ENCODE results near the gene LRRC8D. TPM values are rescaled to one million over a fixed set of nuclear protein-coding genes. Genes with fewer than 3 reads are reported as not detected.

LRRC8D gene
- total RNA-seq, 1 experiment from 2014 or later, result 19.6 TPM

DNA sequence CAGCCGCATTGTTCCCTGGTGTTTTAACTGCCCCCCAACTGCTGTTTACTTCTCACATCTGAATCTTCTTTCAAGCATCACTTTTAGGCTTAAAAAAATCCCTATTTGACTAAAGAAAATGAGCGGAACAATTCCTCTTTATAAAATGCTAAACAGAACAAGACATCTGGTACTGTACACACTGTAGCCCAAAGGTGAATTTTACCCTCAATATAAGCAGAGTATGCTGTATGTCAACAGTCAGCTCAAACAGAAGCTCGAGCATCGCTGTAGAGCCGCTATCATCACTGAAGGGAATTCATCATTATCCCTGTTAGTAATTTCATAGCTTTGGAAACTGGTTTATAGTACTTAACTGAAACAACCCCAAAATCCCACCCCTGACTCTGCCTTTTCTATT is 85.3 kb downstream of the LRRC8D start:
- Histone ChIP-seq H3K27ac (ENCODE audit: low read length) (peak overlapping the region; percentile 89), H3K79me2 (ENCODE audit: low read length) (peaks cover 17% of the 10 kb centered on the region), H4K20me1 (ENCODE audit: low read length) (no peaks in the 10 kb centered on the region), H3K4me3 (ENCODE audit: low read length) (no peak overlapping the region), H3K27me3 (ENCODE audit: low read length) (no peaks in the 10 kb centered on the region), H3F3A (ENCODE audit: low read length, unreplicated experiment) (peaks cover 5% of the 10 kb centered on the region), H3K9me3 (ENCODE audit: low read length) (no peaks in the 10 kb centered on the region), H3K36me3 (ENCODE audit: low read depth, low read length) (no peaks in the 10 kb centered on the region), H2AFZ (ENCODE audit: low read length) (no peak overlapping the region), H3K9ac (ENCODE audit: low read length) (peak overlapping the region; percentile 53; the same call in 1 of the 2 replicates), H3K9me2 (replicated peaks; ENCODE audit: low read length) (no peaks in the 10 kb centered on the region), H3K4me1 (ENCODE audit: insufficient read depth, low read length) (peaks cover 53% of the 10 kb centered on the region), H3K4me2 (ENCODE audit: low read length) (peak overlapping the region; percentile 43)
- DNase-seq (no peak), ATAC-seq (no peak)
- BruUV-seq (replicated peaks), result no TSS peak
- ChIA-PET POLR2A (ENCODE audit: unreplicated experiment) (no interaction called here), CTCF (no interaction called here)
- intact Hi-C loops (cut with micrococcal nuclease), result loop anchor here (5.0 kb wide), 3 partner anchors 46 to 64 kb away; no protein-coding TSS in a partner anchor
- TF ChIP-seq, protein P1, sequence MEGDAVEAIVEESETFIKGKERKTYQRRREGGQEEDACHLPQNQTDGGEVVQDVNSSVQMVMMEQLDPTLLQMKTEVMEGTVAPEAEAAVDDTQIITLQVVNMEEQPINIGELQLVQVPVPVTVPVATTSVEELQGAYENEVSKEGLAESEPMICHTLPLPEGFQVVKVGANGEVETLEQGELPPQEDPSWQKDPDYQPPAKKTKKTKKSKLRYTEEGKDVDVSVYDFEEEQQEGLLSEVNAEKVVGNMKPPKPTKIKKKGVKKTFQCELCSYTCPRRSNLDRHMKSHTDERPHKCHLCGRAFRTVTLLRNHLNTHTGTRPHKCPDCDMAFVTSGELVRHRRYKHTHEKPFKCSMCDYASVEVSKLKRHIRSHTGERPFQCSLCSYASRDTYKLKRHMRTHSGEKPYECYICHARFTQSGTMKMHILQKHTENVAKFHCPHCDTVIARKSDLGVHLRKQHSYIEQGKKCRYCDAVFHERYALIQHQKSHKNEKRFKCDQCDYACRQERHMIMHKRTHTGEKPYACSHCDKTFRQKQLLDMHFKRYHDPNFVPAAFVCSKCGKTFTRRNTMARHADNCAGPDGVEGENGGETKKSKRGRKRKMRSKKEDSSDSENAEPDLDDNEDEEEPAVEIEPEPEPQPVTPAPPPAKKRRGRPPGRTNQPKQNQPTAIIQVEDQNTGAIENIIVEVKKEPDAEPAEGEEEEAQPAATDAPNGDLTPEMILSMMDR (conservative IDR thresholded peaks at IDR 0.05; ENCODE audit: low read depth, low read length), result no peak
- TF ChIP-seq EZH2 (IDR thresholded peaks at IDR 0.05; ENCODE audit: low read length, unreplicated experiment) (no peak), EZH2phosphoT487 (IDR thresholded peaks at IDR 0.05; ENCODE audit: borderline replicate concordance, low read length) (no peak)

DNA sequence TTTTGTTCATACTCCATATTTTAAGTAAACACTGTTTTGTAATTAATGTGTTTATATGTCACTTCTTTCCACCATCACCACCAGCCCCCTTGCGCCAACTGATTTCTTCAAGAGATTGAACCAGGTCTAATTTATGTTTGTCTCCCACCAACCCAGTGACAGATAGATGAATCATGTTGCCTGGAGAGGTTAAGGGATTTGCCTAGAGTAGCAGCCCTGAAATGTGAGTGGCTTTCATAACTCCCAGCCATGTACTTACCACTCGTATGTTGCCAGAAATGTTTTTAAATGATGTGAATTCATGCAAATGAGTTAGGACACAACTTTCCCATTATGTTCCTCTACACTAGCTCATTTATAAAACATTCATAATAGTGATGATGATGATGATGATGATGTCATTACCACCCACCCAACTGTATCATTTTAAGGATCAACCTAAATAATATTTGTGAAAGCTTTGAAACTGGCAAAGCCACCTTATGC is 86.9 kb downstream of the LRRC8D start:
- peaks cover 20% of the 10 kb centered on the region for H3K79me2 ChIP-seq (ENCODE audit: low read length)
- no peaks in the 10 kb centered on the region for H3K9me3 ChIP-seq (ENCODE audit: low read length)
- TF ChIP-seq, protein P1 (conservative IDR thresholded peaks at IDR 0.05; ENCODE audit: low read depth, low read length), result no peak
- no peak for TF ChIP-seq EZH2phosphoT487 (IDR thresholded peaks at IDR 0.05; ENCODE audit: borderline replicate concordance, low read length)
- TF ChIP-seq EZH2 (IDR thresholded peaks at IDR 0.05; ENCODE audit: low read length, unreplicated experiment), result no peak
- no peak overlapping the region for H3K4me3 ChIP-seq (ENCODE audit: low read length)
- no peaks in the 10 kb centered on the region for H3K9me2 ChIP-seq (replicated peaks; ENCODE audit: low read length)
- no peak overlapping the region for H2AFZ ChIP-seq (ENCODE audit: low read length)
- intact Hi-C loops (cut with micrococcal nuclease), result loop anchor here (5.0 kb wide), 3 partner anchors 45 to 65 kb away; no protein-coding TSS in a partner anchor
- peaks cover 53% of the 10 kb centered on the region for H3K4me1 ChIP-seq (ENCODE audit: insufficient read depth, low read length)
- DNase-seq, result peak; percentile 85
- POLR2A ChIA-PET (ENCODE audit: unreplicated experiment), result no interaction called here
- peak; percentile 35; the same call in 1 of the 2 replicates for ATAC-seq
- H4K20me1 ChIP-seq (ENCODE audit: low read length), result no peaks in the 10 kb centered on the region
- peak overlapping the region; percentile 89 for H3K27ac ChIP-seq (ENCODE audit: low read length)
- H3F3A ChIP-seq (ENCODE audit: low read length, unreplicated experiment), result peaks cover 5% of the 10 kb centered on the region
- no peaks in the 10 kb centered on the region for H3K36me3 ChIP-seq (ENCODE audit: low read depth, low read length)
- no TSS peak for BruUV-seq (replicated peaks)
- H3K9ac ChIP-seq (ENCODE audit: low read length), result peak overlapping the region; percentile 53
- no peaks in the 10 kb centered on the region for H3K27me3 ChIP-seq (ENCODE audit: low read length)
- CTCF ChIA-PET, result no interaction called here
- H3K4me2 ChIP-seq (ENCODE audit: low read length), result peak overlapping the region; percentile 42

DNA sequence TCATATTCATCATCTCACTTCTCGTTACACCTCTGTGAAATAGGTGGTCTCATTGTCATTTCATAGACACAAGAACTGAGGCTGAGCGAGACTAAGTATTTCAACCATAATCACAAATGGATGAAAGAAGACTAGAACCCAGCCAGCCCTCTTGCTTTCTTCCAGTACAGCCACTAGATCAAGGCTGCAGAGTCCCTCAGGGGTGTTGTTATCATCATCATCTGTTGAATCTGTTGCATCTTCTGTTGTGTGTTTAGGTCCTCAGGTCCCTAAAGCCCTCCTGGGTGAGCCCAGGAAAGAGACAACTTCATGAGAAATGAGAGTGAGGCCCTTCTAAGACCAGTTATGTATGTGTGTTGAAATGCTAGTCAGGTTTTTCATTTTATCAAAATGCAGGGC is 87.4 kb downstream of the LRRC8D start:
- peaks cover 5% of the 10 kb centered on the region for H3F3A ChIP-seq (ENCODE audit: low read length, unreplicated experiment)
- ChIA-PET CTCF (no interaction called here), POLR2A (ENCODE audit: unreplicated experiment) (no interaction called here)
- H3K9ac ChIP-seq (ENCODE audit: low read length), result no peak overlapping the region; the same call in 1 of the 2 replicates
- intact Hi-C loops (cut with micrococcal nuclease), result loop anchor here (5.0 kb wide), 3 partner anchors 44 to 66 kb away; no protein-coding TSS in a partner anchor
- peaks cover 20% of the 10 kb centered on the region for H3K79me2 ChIP-seq (ENCODE audit: low read length)
- no peaks in the 10 kb centered on the region for H3K27me3 ChIP-seq (ENCODE audit: low read length)
- no peak overlapping the region for H2AFZ ChIP-seq (ENCODE audit: low read length)
- no peaks in the 10 kb centered on the region for H3K36me3 ChIP-seq (ENCODE audit: low read depth, low read length)
- DNase-seq, result no peak
- no TSS peak for BruUV-seq (replicated peaks)
- TF ChIP-seq EZH2phosphoT487 (IDR thresholded peaks at IDR 0.05; ENCODE audit: borderline replicate concordance, low read length) (no peak), EZH2 (IDR thresholded peaks at IDR 0.05; ENCODE audit: low read length, unreplicated experiment) (no peak)
- TF ChIP-seq, protein P1 (conservative IDR thresholded peaks at IDR 0.05; ENCODE audit: low read depth, low read length), result no peak
- H3K27ac ChIP-seq (ENCODE audit: low read length), result peak overlapping the region; percentile 89
- peak overlapping the region; percentile 42; the same call in 1 of the 2 replicates for H3K4me2 ChIP-seq (ENCODE audit: low read length)
- no peaks in the 10 kb centered on the region for H3K9me2 ChIP-seq (replicated peaks; ENCODE audit: low read length)
- no peaks in the 10 kb centered on the region for H3K9me3 ChIP-seq (ENCODE audit: low read length)
- no peaks in the 10 kb centered on the region for H4K20me1 ChIP-seq (ENCODE audit: low read length)
- H3K4me1 ChIP-seq (ENCODE audit: insufficient read depth, low read length), result peaks cover 53% of the 10 kb centered on the region
- H3K4me3 ChIP-seq (ENCODE audit: low read length), result no peak overlapping the region
- no peak for ATAC-seq
